Activated CD4-positive, alpha-beta T cell treated with anti-CD3 and anti-CD28 coated beads, Interleukin-2, amount 10 ng/mL, durations not matched to agents 7 days and 5 days (primary cell): Measurements from ENCODE around the gene TM9SF1. TPM values are rescaled to one million over a fixed set of nuclear protein-coding genes. Genes with fewer than 3 reads are reported as not detected.

Experiments used
- CTCF ChIA-PET: fragments of 350-600 bp; sonication (Branson Sonifier 250); formaldehyde crosslinking; loops from one replicate; lab custom pipeline; 2021; ENCODE audit warnings: antibody characterized with exemption; lab: Charles Lee
- POLR2A ChIA-PET: fragments of 350-600 bp; sonication (Branson Sonifier 250); formaldehyde crosslinking; loops from one replicate; lab custom pipeline; 2021; ENCODE audit warnings: antibody characterized with exemption; lab: Charles Lee
- DNase-seq: peaks from one replicate; pipeline ENCODE4 v3.0.0-alpha.2; 2020
- H3K27ac Mint-ChIP-seq: one replicate; pipeline ENCODE4 v1.8.0; 2021; ENCODE audit warnings: mild to moderate bottlenecking, moderate library complexity, mixed read lengths
- H3K27me3 Mint-ChIP-seq: one replicate; pipeline ENCODE4 v1.8.0; 2021; ENCODE audit warnings: mixed read lengths
- H3K36me3 Mint-ChIP-seq: one replicate; pipeline ENCODE4 v1.8.0; 2021; ENCODE audit warnings: low read depth, mixed read lengths
- H3K4me1 Mint-ChIP-seq: one replicate; pipeline ENCODE4 v1.8.0; 2021; ENCODE audit warnings: mixed read lengths
- H3K4me3 Mint-ChIP-seq: one replicate; pipeline ENCODE4 v1.8.0; 2021; ENCODE audit warnings: mild to moderate bottlenecking, moderate library complexity, mixed read lengths
- H3K9me3 Mint-ChIP-seq: one replicate; pipeline ENCODE4 v1.8.0; 2021; ENCODE audit warnings: mixed read lengths
- total RNA-seq, 2 experiments: library from RNA; stranded (reverse); gene quantifications; one replicate each; pipeline ENCODE4 v1.2.3, GENCODE V29; 2021

The TM9SF1 gene
- 10 to 100 TPM; 28.6 to 33.2 TPM for total RNA-seq

GRCh38 chr14:24195186-24196070 lies at the start of gene TM9SF1:
Gene TM9SF1, minus strand, starts transcription at chr14:24195441. Its CDS starts 422 bp downstream, at chr14:24195019.
- Mint-ChIP-seq H3K4me1 (peaks cover 56% of the 10 kb centered on the region), H3K27me3 (no peaks in the 10 kb centered on the region), H3K9me3 (no peaks in the 10 kb centered on the region), H3K4me3 (peak within 1 kb of the TSS; percentile 98), H3K36me3 (peaks cover 52% of the 10 kb centered on the region), H3K27ac (peak within 1 kb of the TSS; percentile 99)
- POLR2A ChIA-PET, result interaction anchor here (0.6 to 1.2 kb wide), 4 partner anchors 9 to 112 kb away, joined by 3 to 4 read pairs (median 3); partner anchors contain the start of genes CIDEB and IRF9
- DNase-seq, result peak; percentile 91
- CTCF ChIA-PET, result interaction anchor here (0.5 to 2.3 kb wide), 14 partner anchors 11 to 236 kb away, joined by 3 to 12 read pairs (median 5); partner anchors contain the start of genes CHMP4A, CIDEB, IRF9 and LTB4R2

GRCh38 chr14:24243336-24243836 lies 48.1 kb upstream of the TM9SF1 start:
- Mint-ChIP-seq H3K27ac (peak overlapping the region; percentile 100), H3K9me3 (no peaks in the 10 kb centered on the region), H3K4me1 (peaks cover 59% of the 10 kb centered on the region), H3K4me3 (peak overlapping the region; percentile 95), H3K27me3 (no peaks in the 10 kb centered on the region), H3K36me3 (peaks cover 42% of the 10 kb centered on the region)
- CTCF ChIA-PET, result interaction anchor here (0.6 to 4.2 kb wide), 30 partner anchors 9 to 499 kb away, joined by 3 to 93 read pairs (median 7); partner anchors contain the start of genes CHMP4A, CIDEB, DHRS1 and GMPR2
- POLR2A ChIA-PET, result interaction anchor here (1.4 to 2.0 kb wide), 4 partner anchors 28 to 129 kb away, joined by 3 to 10 read pairs (median 6); partner anchors contain the start of genes DCAF11, NRL and RABGGTA
- DNase-seq, result no peak

- H3K27me3 Mint-ChIP-seq, result no peaks in the 10 kb centered on the region
- peak overlapping the region; percentile 95 for H3K4me3 Mint-ChIP-seq
- peak; percentile 96 for DNase-seq
- H3K9me3 Mint-ChIP-seq, result no peaks in the 10 kb centered on the region
- H3K27ac Mint-ChIP-seq, result peak overlapping the region; percentile 100
- ChIA-PET CTCF (interaction anchor here (0.7 to 4.2 kb wide), 41 partner anchors 9 to 202 kb away, joined by 3 to 93 read pairs (median 5); partner anchors contain the start of genes CHMP4A, CIDEB, DCAF11 and DHRS1), POLR2A (interaction anchor here (0.6 to 2.0 kb wide), 13 partner anchors 10 to 188 kb away, joined by 3 to 10 read pairs (median 4); partner anchors contain the start of genes CBLN3, CHMP4A, DCAF11 and DHRS1)
- peaks cover 48% of the 10 kb centered on the region for H3K36me3 Mint-ChIP-seq
- H3K4me1 Mint-ChIP-seq, result peaks cover 58% of the 10 kb centered on the region
Measured at GRCh38 chr14:24241829-24242443, 46.7 kb upstream of the TM9SF1 start.

GRCh38 chr14:24240110-24240918 lies 45.1 kb upstream of the TM9SF1 start:
- ChIA-PET POLR2A (no interaction called here), CTCF (interaction anchor here (3.0 to 4.2 kb wide), 4 partner anchors 24 to 69 kb away, joined by 20 to 93 read pairs (median 60); partner anchors contain the start of genes CIDEB, DHRS1, LTB4R and LTB4R2)
- H3K4me3 Mint-ChIP-seq, result peak overlapping the region; percentile 95
- peak overlapping the region; percentile 84 for H3K27ac Mint-ChIP-seq
- peaks cover 69% of the 10 kb centered on the region for H3K4me1 Mint-ChIP-seq
- no peaks in the 10 kb centered on the region for H3K27me3 Mint-ChIP-seq
- peaks cover 64% of the 10 kb centered on the region for H3K36me3 Mint-ChIP-seq
- no peaks in the 10 kb centered on the region for H3K9me3 Mint-ChIP-seq
- DNase-seq, result no peak

GRCh38 chr14:24238527-24239037 lies 43.3 kb upstream of the TM9SF1 start:
- H3K27me3 Mint-ChIP-seq, result no peaks in the 10 kb centered on the region
- peaks cover 73% of the 10 kb centered on the region for H3K36me3 Mint-ChIP-seq
- no peaks in the 10 kb centered on the region for H3K9me3 Mint-ChIP-seq
- H3K27ac Mint-ChIP-seq, result peak overlapping the region; percentile 70
- peaks cover 77% of the 10 kb centered on the region for H3K4me1 Mint-ChIP-seq
- POLR2A ChIA-PET, result interaction anchor here (0.6 kb wide), 1 partner anchor 76 kb away, joined by 7 read pairs; no protein-coding TSS in a partner anchor
- CTCF ChIA-PET, result interaction anchor here (0.7 to 2.2 kb wide), 10 partner anchors 8 to 77 kb away, joined by 3 to 8 read pairs (median 4); partner anchors contain the start of genes CHMP4A, IRF9 and MDP1
- H3K4me3 Mint-ChIP-seq, result no peak overlapping the region
- no peak for DNase-seq

GRCh38 chr14:24238123-24238522 lies 42.9 kb upstream of the TM9SF1 start:
- Mint-ChIP-seq H3K27me3 (no peaks in the 10 kb centered on the region), H3K27ac (no peak overlapping the region), H3K9me3 (no peaks in the 10 kb centered on the region), H3K36me3 (peaks cover 73% of the 10 kb centered on the region), H3K4me3 (no peak overlapping the region), H3K4me1 (peaks cover 77% of the 10 kb centered on the region)
- POLR2A ChIA-PET, result no interaction called here
- no peak for DNase-seq
- CTCF ChIA-PET, result interaction anchor here (0.7 to 2.2 kb wide), 11 partner anchors 9 to 81 kb away, joined by 3 to 8 read pairs (median 3); partner anchors contain the start of genes CHMP4A, IRF9 and MDP1

- Mint-ChIP-seq H3K4me3 (no peak overlapping the region), H3K9me3 (no peaks in the 10 kb centered on the region), H3K27ac (no peak overlapping the region), H3K36me3 (peaks cover 73% of the 10 kb centered on the region), H3K4me1 (peaks cover 77% of the 10 kb centered on the region), H3K27me3 (no peaks in the 10 kb centered on the region)
- POLR2A ChIA-PET, result no interaction called here
- DNase-seq, result no peak
- CTCF ChIA-PET, result interaction anchor here (0.8 to 2.2 kb wide), 8 partner anchors 9 to 80 kb away, joined by 3 to 8 read pairs (median 4); partner anchors contain the start of gene MDP1
Measured at GRCh38 chr14:24237463-24237955, 42.3 kb upstream of the TM9SF1 start.

- peaks cover 71% of the 10 kb centered on the region for H3K36me3 Mint-ChIP-seq
Measured at GRCh38 chr14:24236689-24237462, 41.6 kb upstream of the TM9SF1 start.

GRCh38 chr14:24235804-24236688 lies 40.8 kb upstream of the TM9SF1 start:
- peaks cover 68% of the 10 kb centered on the region for H3K36me3 Mint-ChIP-seq
- H3K27ac Mint-ChIP-seq, result no peak overlapping the region
- H3K4me1 Mint-ChIP-seq, result peaks cover 80% of the 10 kb centered on the region
- H3K4me3 Mint-ChIP-seq, result no peak overlapping the region
- no peaks in the 10 kb centered on the region for H3K9me3 Mint-ChIP-seq
- H3K27me3 Mint-ChIP-seq, result no peaks in the 10 kb centered on the region
- no peak for DNase-seq
- POLR2A ChIA-PET, result interaction anchor here (0.6 kb wide), 1 partner anchor 13 kb away, joined by 3 read pairs; no protein-coding TSS in a partner anchor
- CTCF ChIA-PET, result interaction anchor here (0.9 to 1.8 kb wide), 7 partner anchors 16 to 127 kb away, joined by 3 to 7 read pairs (median 5); partner anchors contain the start of genes IRF9, LTB4R2 and MDP1

More at GRCh38 chr14:24236689-24237462, 41.6 kb upstream of the TM9SF1 start:
- no peak overlapping the region for H3K4me3 Mint-ChIP-seq
- peak overlapping the region; percentile 39 for H3K27ac Mint-ChIP-seq
- ChIA-PET POLR2A (no interaction called here), CTCF (interaction anchor here (1.1 to 1.7 kb wide), 3 partner anchors 10 to 97 kb away, joined by 3 to 8 read pairs (median 5); no protein-coding TSS in a partner anchor)
- no peaks in the 10 kb centered on the region for H3K27me3 Mint-ChIP-seq
- H3K9me3 Mint-ChIP-seq, result no peaks in the 10 kb centered on the region
- no peak for DNase-seq
- peaks cover 77% of the 10 kb centered on the region for H3K4me1 Mint-ChIP-seq
